ENCODE measurements around the gene ZNF609.

DNA sequence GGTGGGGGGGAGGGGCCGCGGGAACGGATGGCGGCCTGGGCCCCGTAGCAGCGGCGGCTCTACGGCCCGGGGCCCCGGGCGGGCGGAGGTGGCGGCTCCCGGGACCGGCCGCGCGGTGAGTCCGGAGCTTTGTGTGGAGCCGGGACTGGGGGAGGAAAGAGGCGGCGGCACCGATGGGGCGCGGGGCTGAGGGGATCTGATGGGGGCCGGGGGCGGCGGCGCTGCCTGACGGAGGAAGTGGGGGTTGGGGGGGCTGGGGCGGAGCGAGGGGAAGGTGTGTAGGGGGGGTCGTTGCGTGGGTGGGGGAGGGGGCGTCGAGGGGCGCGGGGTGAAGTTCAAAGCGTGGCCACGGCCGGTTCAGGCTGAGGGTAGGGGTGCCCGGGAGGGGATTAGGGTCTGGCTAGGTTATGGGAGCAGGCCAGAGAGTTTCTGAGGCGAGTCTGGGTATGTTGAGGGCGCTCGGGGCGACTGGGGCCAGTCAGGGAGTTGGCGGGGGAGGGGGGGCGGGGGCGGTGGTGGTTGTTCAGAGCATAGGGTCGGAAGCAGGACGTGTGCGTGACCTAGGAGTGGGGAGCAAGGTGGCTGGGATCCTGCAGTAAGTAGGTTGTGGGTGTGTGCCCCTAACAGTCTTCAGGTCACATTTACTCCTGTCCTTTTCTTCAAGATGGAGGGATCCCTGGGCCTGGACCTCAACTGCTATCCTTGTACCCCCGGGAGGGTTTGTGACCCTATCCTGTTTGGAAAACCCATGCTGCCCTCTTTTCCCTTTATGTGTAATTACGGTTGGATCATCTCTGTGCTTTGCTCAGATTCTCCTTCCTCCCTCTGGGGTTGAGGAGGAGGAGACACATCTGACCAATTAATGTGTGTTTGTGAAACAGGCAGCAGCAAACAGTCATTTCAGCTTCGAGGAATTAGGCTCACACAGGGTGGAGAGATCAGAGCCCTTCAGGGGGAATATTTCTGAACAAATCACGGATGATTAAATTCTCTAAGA lies 644 bp downstream of the ZNF609 start:
- TF ChIP-seq EZH2phosphoT487 (IDR thresholded peaks at IDR 0.05; ENCODE audit: insufficient read depth, low read depth) (no peak), EZH2 (IDR thresholded peaks at IDR 0.05; ENCODE audit: insufficient read depth, poor library complexity, severe bottlenecking) (no peak)
